ENCODE data around the gene ARFRP1.

DNA sequence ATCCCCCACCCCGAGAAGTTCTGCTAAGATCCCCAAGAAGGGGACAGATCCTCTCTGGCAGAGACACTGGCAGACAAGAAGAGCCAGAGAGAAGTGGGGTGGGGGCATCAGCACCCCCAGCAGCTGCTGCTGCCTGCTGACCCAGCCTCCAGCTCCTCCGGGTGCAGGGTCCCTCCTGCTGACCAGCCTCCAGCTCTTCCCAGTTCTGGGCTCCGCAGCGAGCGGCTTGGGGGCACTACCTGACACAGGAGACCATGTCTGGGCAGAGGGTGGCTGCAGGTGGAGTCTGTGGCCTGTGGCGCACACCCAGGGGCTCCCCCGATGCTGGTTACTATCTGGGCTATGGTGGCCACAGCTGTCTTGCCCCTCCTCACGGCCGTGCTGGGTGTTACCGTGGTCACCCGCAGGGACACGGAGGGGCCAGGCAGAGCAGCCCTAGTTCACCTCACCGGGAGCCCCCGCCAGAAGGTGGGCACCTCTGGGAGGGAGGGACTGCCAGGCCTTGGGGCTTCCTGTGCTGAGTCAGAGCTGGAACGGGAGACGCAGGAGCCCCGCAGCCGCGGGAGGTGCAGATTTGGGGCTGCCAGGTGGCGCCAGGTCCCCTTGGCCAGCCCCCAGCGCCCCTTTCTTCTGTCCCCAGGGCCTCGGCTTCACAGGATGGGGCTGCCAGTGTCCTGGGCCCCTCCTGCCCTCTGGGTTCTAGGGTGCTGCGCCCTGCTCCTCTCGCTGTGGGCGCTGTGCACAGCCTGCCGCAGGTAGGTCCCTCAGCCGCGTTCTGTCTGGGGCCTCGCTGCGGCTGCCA, 29.3 kb upstream of the ARFRP1 start:
- TF ChIP-seq, protein P1, sequence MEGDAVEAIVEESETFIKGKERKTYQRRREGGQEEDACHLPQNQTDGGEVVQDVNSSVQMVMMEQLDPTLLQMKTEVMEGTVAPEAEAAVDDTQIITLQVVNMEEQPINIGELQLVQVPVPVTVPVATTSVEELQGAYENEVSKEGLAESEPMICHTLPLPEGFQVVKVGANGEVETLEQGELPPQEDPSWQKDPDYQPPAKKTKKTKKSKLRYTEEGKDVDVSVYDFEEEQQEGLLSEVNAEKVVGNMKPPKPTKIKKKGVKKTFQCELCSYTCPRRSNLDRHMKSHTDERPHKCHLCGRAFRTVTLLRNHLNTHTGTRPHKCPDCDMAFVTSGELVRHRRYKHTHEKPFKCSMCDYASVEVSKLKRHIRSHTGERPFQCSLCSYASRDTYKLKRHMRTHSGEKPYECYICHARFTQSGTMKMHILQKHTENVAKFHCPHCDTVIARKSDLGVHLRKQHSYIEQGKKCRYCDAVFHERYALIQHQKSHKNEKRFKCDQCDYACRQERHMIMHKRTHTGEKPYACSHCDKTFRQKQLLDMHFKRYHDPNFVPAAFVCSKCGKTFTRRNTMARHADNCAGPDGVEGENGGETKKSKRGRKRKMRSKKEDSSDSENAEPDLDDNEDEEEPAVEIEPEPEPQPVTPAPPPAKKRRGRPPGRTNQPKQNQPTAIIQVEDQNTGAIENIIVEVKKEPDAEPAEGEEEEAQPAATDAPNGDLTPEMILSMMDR (conservative IDR thresholded peaks at IDR 0.05; ENCODE audit: low read depth, low read length): no peak
- TF ChIP-seq EZH2 (IDR thresholded peaks at IDR 0.05; ENCODE audit: low read length, unreplicated experiment): no peak
- no peak for TF ChIP-seq EZH2phosphoT487 (IDR thresholded peaks at IDR 0.05; ENCODE audit: borderline replicate concordance, low read length)

All from PC-3 (cell line).